HG02678 (cell line): ENCODE data around the gene PRKACB.
"Not testable (repeated sequence)": the region's sequence is repeated elsewhere in the genome, so short reads cannot be mapped to it uniquely, and the experiment has no call there.

ENCODE experiments used
- ATAC-seq: cut with Tn5 transposase; IDR thresholded peaks from one replicate; pipeline ENCODE4 v1.9.1; 2021; ENCODE audit warnings: mild to moderate bottlenecking, moderate library complexity; ENCODE audit not compliant: unreplicated experiment

The PRKACB gene

GRCh38 chr1:84214115-84214956 lies 70.3 kb downstream of the PRKACB start:
- ATAC-seq, result no peak

- ATAC-seq, result no peak
Measured at GRCh38 chr1:84217239-84217638, 73.2 kb downstream of the PRKACB start.

GRCh38 chr1:84223751-84224432 lies 79.8 kb downstream of the PRKACB start:
- no peak for ATAC-seq

GRCh38 chr1:84224905-84225304 lies 80.8 kb downstream of the PRKACB start:
- ATAC-seq, result no peak

GRCh38 chr1:84225646-84226045 lies 81.6 kb downstream of the PRKACB start:
- ATAC-seq, result no peak

- not testable (repeated sequence) for ATAC-seq
Measured at GRCh38 chr1:84232676-84233075, 88.6 kb downstream of the PRKACB start.

GRCh38 chr1:84236256-84236655 lies 92.2 kb downstream of the PRKACB start:
- ATAC-seq, result no peak

GRCh38 chr1:84242641-84243040 lies 98.6 kb downstream of the PRKACB start:
- no peak for ATAC-seq

GRCh38 chr1:84245563-84245962 lies 101.5 kb downstream of the PRKACB start:
- ATAC-seq, result no peak

- ATAC-seq, result no peak
Measured at GRCh38 chr1:84246213-84246612, 102.1 kb downstream of the PRKACB start.

- no peak for ATAC-seq
Measured at GRCh38 chr1:84247425-84248220, 103.6 kb downstream of the PRKACB start.

- ATAC-seq, result no peak
Measured at GRCh38 chr1:84250668-84251067, 106.6 kb downstream of the PRKACB start.

GRCh38 chr1:84253036-84253435 lies 109.0 kb downstream of the PRKACB start:
- ATAC-seq, result no peak

- no peak for ATAC-seq
Measured at GRCh38 chr1:84253891-84254290, 109.8 kb downstream of the PRKACB start.

GRCh38 chr1:84254703-84255238 lies 110.7 kb downstream of the PRKACB start:
- no peak for ATAC-seq

- ATAC-seq, result no peak
Measured at GRCh38 chr1:84255582-84255981, 111.5 kb downstream of the PRKACB start.

- ATAC-seq, result no peak
Measured at GRCh38 chr1:84257617-84258016, 113.5 kb downstream of the PRKACB start.

GRCh38 chr1:84259376-84259775 lies 115.3 kb downstream of the PRKACB start:
- ATAC-seq, result no peak

GRCh38 chr1:84259989-84260388 lies 115.9 kb downstream of the PRKACB start:
- no peak for ATAC-seq

GRCh38 chr1:84260852-84261518 lies 116.9 kb downstream of the PRKACB start:
- no peak for ATAC-seq

GRCh38 chr1:84264961-84265360 lies 120.9 kb downstream of the PRKACB start:
- no peak for ATAC-seq
